ENCODE data around the gene KDM2B.
A peak's percentile ranks its signal among the peaks of the same experiment; 100 is the strongest.
"Not testable (repeated sequence)": the region's sequence is repeated elsewhere in the genome, so short reads cannot be mapped to it uniquely, and the experiment has no call there.

KDM2B gene

DNA sequence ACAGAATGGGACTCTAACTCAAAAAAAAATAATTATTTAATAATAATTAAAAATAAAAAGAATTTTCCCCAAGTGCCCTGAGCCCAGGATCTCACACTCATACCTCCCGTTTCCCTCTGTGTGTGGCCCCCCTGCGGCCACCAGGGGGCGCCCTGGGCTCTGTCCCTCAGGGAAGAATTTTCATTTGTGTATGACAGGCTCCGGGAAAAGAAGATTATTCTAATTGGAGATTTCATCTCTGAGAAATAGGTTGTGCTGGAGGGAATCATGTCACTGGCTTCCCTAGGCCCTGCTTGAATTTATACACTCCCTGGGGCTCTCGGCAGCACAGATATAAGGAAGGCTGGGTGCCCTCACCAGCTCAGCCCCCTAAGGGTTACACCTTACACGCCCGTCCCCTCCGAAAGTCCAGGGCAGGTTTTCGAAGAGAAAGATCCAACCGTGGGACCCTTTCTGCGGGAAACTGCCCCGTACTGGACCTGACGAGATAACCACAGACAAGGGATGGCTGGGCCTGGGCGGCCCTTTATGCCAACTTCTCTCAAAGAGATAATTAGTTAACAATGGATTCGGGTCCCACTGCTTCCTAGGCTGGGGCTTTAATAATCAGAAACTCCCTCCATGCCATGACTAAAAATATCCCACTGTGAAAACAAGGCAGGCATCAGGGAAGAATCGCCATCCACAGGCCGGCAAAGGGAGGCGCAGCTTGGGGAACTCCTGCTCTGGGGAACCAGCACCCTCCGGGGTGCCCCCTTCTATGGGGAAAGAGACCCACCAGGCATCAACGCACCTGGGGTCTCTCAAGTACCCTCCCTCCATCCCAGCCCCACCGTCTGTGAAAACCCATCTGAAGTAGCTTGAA is 80.7 kb downstream of the KDM2B start:
- Histone ChIP-seq H3K4me1 (ENCODE audit: control insufficient read depth, insufficient read depth, low read length) (no peaks in the 10 kb centered on the region), H3K36me3 (ENCODE audit: control insufficient read depth, insufficient read depth, low read length) (peaks cover 7% of the 10 kb centered on the region; the same call in 1 of the 2 replicates), H3K9me3 (ENCODE audit: control insufficient read depth, insufficient read depth, low read length) (no peaks in the 10 kb centered on the region), H3K27ac (ENCODE audit: low read length) (no peak overlapping the region), H3K27me3 (ENCODE audit: control insufficient read depth, insufficient read depth, low read length) (no peaks in the 10 kb centered on the region), H3K4me3 (ENCODE audit: low read length) (no peak overlapping the region)
- WGBS (ENCODE audit: insufficient coverage, insufficient read length): no CpG with 5 or more reads among the region's 21 CpGs
- no peak for DNase-seq (ENCODE audit: low read depth, low spot score)

DNA sequence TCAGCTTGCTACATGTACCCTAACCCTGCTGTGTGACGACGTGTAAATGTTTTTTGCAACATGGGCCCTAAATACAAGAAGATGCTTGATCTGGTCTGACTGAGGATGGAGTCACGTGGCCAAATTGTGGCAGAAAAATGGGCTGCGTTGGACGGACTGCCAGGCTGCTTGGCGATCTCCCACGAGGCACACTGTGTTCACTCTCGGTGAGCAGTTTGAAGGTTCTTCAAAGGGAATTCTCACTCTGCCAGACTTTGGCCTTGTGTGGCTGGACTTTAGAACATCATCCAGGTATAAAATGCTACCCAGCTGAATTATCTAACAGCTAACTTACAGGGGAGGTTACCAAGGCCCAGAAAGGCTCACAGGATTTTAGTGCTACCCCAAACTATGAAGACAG is 85.1 kb downstream of the KDM2B start:
- Histone ChIP-seq H3K36me3 (ENCODE audit: control insufficient read depth, insufficient read depth, low read length) (no peaks in the 10 kb centered on the region), H3K9me3 (ENCODE audit: control insufficient read depth, insufficient read depth, low read length) (no peaks in the 10 kb centered on the region), H3K4me1 (ENCODE audit: control insufficient read depth, insufficient read depth, low read length) (no peaks in the 10 kb centered on the region), H3K27me3 (ENCODE audit: control insufficient read depth, insufficient read depth, low read length) (no peaks in the 10 kb centered on the region), H3K4me3 (ENCODE audit: low read length) (no peak overlapping the region), H3K27ac (ENCODE audit: low read length) (no peak overlapping the region)
- no CpG with 5 or more reads among the region's 8 CpGs for WGBS (ENCODE audit: insufficient coverage, insufficient read length)
- DNase-seq (ENCODE audit: low read depth, low spot score): no peak

DNA sequence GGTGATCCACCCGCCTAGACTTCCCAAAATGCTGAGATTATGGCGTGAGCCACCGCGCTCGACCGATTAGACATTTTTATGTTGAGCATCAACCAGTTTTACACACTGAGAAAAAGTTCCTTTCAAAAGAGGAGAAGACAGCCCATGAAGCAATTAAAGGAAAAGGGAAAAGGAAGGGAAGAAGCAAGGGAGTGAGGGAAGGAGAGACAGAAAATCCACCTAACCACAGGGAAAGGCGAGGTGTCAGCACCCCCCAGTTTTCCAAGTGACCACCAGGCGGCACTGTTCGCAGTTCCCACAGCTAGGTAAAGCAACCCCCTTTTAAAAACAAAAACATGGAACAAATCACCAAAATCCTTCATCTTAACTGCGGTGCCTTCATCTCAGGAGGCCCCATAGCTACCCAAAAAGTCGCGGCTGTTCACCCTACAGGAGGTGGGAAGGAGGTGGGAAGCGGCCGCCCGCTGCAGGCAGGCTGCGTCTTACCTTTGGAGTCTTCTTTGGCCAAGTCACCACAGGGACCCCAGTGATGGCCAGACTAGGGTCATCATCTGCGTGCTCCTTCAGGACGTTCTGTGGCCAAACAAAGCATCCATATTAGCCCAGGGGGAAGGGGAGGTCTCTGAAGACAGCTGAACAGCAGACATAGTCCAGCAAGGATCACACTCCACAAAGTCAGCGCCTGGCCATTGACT is 86.6 kb downstream of the KDM2B start:
- DNase-seq (ENCODE audit: low read depth, low spot score): peak; percentile 57
- H3K36me3 ChIP-seq (ENCODE audit: control insufficient read depth, insufficient read depth, low read length): peaks cover 10% of the 10 kb centered on the region; the same call in 1 of the 2 replicates
- no peaks in the 10 kb centered on the region for H3K27me3 ChIP-seq (ENCODE audit: control insufficient read depth, insufficient read depth, low read length)
- no peak overlapping the region for H3K4me3 ChIP-seq (ENCODE audit: low read length)
- no CpG with 5 or more reads among the region's 19 CpGs for WGBS (ENCODE audit: insufficient coverage, insufficient read length)
- no peak overlapping the region for H3K27ac ChIP-seq (ENCODE audit: low read length)
- no peaks in the 10 kb centered on the region for H3K9me3 ChIP-seq (ENCODE audit: control insufficient read depth, insufficient read depth, low read length)
- no peaks in the 10 kb centered on the region for H3K4me1 ChIP-seq (ENCODE audit: control insufficient read depth, insufficient read depth, low read length)

DNA sequence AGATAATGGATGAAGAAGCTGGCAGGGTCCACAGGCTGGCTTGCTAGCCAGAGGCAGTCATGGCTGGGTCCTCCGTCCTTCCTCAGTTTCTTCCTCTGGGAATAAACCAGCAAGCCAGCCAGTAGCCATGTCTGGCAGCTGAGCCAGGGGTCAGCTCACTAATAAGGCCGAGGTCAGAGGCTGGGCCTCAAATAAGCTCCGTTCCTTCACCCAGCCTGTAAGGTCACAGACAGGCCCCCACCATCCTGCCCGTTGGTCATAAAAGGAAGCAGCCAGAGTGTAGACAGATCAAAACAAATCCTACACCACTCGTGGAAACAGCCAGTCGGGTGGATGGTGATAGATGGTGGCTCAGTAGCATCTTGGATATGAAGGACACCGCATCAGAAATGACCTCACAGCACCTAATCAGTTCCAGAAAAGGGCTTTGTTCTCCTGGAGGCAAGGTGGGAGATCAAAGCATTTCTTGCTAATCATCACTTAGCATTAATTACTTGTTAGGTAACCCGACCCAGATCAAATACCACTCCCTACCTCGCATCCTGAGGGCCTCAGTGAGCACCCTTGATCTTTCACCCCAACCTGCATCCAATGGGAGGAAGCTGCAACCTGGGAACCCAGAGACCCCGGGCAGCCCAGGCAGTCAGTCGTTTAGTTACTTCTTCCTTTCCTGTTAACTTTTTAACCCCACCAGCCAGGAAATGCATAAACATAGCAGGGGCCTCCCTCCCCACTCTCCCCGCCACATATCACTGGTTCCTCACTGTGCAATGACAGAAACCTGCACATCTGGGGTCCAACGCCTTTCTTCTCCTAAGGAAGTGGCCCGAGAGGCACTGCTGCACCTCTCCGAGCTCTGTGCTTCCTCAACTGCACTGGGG is 90.2 kb downstream of the KDM2B start:
- Histone ChIP-seq H3K4me3 (ENCODE audit: low read length) (no peak overlapping the region), H3K27ac (ENCODE audit: low read length) (no peak overlapping the region), H3K36me3 (ENCODE audit: control insufficient read depth, insufficient read depth, low read length) (peaks cover 10% of the 10 kb centered on the region; the same call in 1 of the 2 replicates), H3K4me1 (ENCODE audit: control insufficient read depth, insufficient read depth, low read length) (no peaks in the 10 kb centered on the region), H3K27me3 (ENCODE audit: control insufficient read depth, insufficient read depth, low read length) (no peaks in the 10 kb centered on the region), H3K9me3 (ENCODE audit: control insufficient read depth, insufficient read depth, low read length) (no peaks in the 10 kb centered on the region)
- WGBS (ENCODE audit: insufficient coverage, insufficient read length): no CpG with 5 or more reads among the region's 15 CpGs
- no peak for DNase-seq (ENCODE audit: low read depth, low spot score)

GRCh38 chr12:121489874-121490273 is 90.9 kb downstream of the KDM2B start:
- no peak overlapping the region for H3K4me3 ChIP-seq (ENCODE audit: low read length)
- no peak for DNase-seq (ENCODE audit: low read depth, low spot score)
- no peak overlapping the region for H3K27ac ChIP-seq (ENCODE audit: low read length)
- no peaks in the 10 kb centered on the region for H3K27me3 ChIP-seq (ENCODE audit: control insufficient read depth, insufficient read depth, low read length)
- WGBS (ENCODE audit: insufficient coverage, insufficient read length): no CpG with 5 or more reads among the region's 16 CpGs
- H3K36me3 ChIP-seq (ENCODE audit: control insufficient read depth, insufficient read depth, low read length): peaks cover 10% of the 10 kb centered on the region; the same call in 1 of the 2 replicates
- H3K9me3 ChIP-seq (ENCODE audit: control insufficient read depth, insufficient read depth, low read length): no peaks in the 10 kb centered on the region
- no peaks in the 10 kb centered on the region for H3K4me1 ChIP-seq (ENCODE audit: control insufficient read depth, insufficient read depth, low read length)

GRCh38 chr12:121484967-121485366 is 95.9 kb downstream of the KDM2B start:
- no CpG with 5 or more reads among the region's 6 CpGs for WGBS (ENCODE audit: insufficient coverage, insufficient read length)
- no peaks in the 10 kb centered on the region for H3K9me3 ChIP-seq (ENCODE audit: control insufficient read depth, insufficient read depth, low read length)
- H3K27me3 ChIP-seq (ENCODE audit: control insufficient read depth, insufficient read depth, low read length): no peaks in the 10 kb centered on the region
- no peak overlapping the region for H3K27ac ChIP-seq (ENCODE audit: low read length)
- no peak overlapping the region for H3K4me3 ChIP-seq (ENCODE audit: low read length)
- H3K4me1 ChIP-seq (ENCODE audit: control insufficient read depth, insufficient read depth, low read length): no peaks in the 10 kb centered on the region
- peaks cover 9% of the 10 kb centered on the region for H3K36me3 ChIP-seq (ENCODE audit: control insufficient read depth, insufficient read depth, low read length)
- DNase-seq (ENCODE audit: low read depth, low spot score): no peak

- not testable (repeated sequence) for H3K4me3 ChIP-seq (ENCODE audit: low read length); H3K9me3 ChIP-seq (ENCODE audit: control insufficient read depth, insufficient read depth, low read length); DNase-seq (ENCODE audit: low read depth, low spot score); H3K36me3 ChIP-seq (ENCODE audit: control insufficient read depth, insufficient read depth, low read length); H3K27ac ChIP-seq (ENCODE audit: low read length); H3K4me1 ChIP-seq (ENCODE audit: control insufficient read depth, insufficient read depth, low read length); H3K27me3 ChIP-seq (ENCODE audit: control insufficient read depth, insufficient read depth, low read length)
- no CpG with 5 or more reads among the region's 5 CpGs for WGBS (ENCODE audit: insufficient coverage, insufficient read length)
Observed at GRCh38 chr12:121484564-121484963, 96.3 kb downstream of the KDM2B start.

DNA sequence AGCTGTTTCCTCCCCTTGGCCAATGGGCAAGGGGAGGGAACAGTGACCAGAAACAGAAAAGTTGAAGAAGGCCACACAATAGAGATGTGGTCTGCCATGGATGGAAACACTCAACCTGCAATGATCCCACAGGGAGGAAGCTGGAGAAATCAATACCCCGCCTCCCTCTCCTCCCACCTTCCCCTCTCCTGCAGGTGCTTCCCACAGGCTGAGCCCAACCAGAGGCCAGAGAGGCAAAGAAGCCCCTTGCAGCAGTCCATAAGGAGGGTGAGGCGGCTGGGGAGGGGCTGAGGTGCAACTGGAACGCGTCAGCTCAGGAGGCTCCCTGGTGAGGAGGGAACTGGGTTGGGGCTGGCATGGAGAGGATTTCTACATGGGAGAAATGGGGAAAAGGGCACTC is 96.9 kb downstream of the KDM2B start:
- Histone ChIP-seq H3K4me1 (ENCODE audit: control insufficient read depth, insufficient read depth, low read length) (no peaks in the 10 kb centered on the region), H3K27ac (ENCODE audit: low read length) (no peak overlapping the region), H3K4me3 (ENCODE audit: low read length) (no peak overlapping the region), H3K9me3 (ENCODE audit: control insufficient read depth, insufficient read depth, low read length) (no peaks in the 10 kb centered on the region), H3K27me3 (ENCODE audit: control insufficient read depth, insufficient read depth, low read length) (no peaks in the 10 kb centered on the region), H3K36me3 (ENCODE audit: control insufficient read depth, insufficient read depth, low read length) (peaks cover 5% of the 10 kb centered on the region; the same call in 1 of the 2 replicates)
- no CpG with 5 or more reads among the region's 4 CpGs for WGBS (ENCODE audit: insufficient coverage, insufficient read length)
- DNase-seq (ENCODE audit: low read depth, low spot score): no peak

- Histone ChIP-seq H3K27ac (ENCODE audit: low read length) (no peak overlapping the region), H3K4me1 (ENCODE audit: control insufficient read depth, insufficient read depth, low read length) (peaks cover 1% of the 10 kb centered on the region; the same call in 1 of the 2 replicates), H3K9me3 (ENCODE audit: control insufficient read depth, insufficient read depth, low read length) (no peaks in the 10 kb centered on the region), H3K4me3 (ENCODE audit: low read length) (no peak overlapping the region), H3K36me3 (ENCODE audit: control insufficient read depth, insufficient read depth, low read length) (no peaks in the 10 kb centered on the region), H3K27me3 (ENCODE audit: control insufficient read depth, insufficient read depth, low read length) (no peaks in the 10 kb centered on the region)
- WGBS (ENCODE audit: insufficient coverage, insufficient read length): no CpG with 5 or more reads among the region's 3 CpGs
- no peak for DNase-seq (ENCODE audit: low read depth, low spot score)
Observed at GRCh38 chr12:121476477-121476876, 104.3 kb downstream of the KDM2B start.

DNA sequence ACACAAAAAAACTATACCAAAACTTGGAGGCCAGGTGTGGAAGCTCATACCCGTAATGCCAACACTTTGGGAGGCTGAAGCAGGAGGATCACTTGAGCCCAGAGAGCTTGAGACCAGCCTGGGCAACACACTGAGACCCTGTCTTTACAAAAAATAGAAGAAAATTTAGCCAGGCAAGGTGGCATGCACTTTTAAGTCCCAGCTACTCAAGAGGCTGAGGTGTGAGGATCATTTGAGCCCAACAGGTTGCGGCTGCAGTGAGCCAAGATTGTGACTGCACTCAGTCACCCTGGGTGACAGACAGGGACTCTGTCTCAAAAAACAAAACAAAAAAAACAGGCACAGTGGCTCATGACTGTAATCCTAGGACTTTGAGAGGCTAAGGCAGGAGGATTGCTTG is 105.5 kb downstream of the KDM2B start:
- H3K9me3 ChIP-seq (ENCODE audit: control insufficient read depth, insufficient read depth, low read length): no peaks in the 10 kb centered on the region
- WGBS (ENCODE audit: insufficient coverage, insufficient read length): no CpG with 5 or more reads among the region's 2 CpGs
- H3K36me3 ChIP-seq (ENCODE audit: control insufficient read depth, insufficient read depth, low read length): no peaks in the 10 kb centered on the region
- H3K27me3 ChIP-seq (ENCODE audit: control insufficient read depth, insufficient read depth, low read length): no peaks in the 10 kb centered on the region
- peaks cover 1% of the 10 kb centered on the region; the same call in 1 of the 2 replicates for H3K4me1 ChIP-seq (ENCODE audit: control insufficient read depth, insufficient read depth, low read length)
- H3K27ac ChIP-seq (ENCODE audit: low read length): no peak overlapping the region
- H3K4me3 ChIP-seq (ENCODE audit: low read length): no peak overlapping the region
- DNase-seq (ENCODE audit: low read depth, low spot score): no peak

All from iPS DF 6.9 (cell line).